Thyroid gland (tissue), 4 donors: ENCODE results near the gene HCN3.

Source experiments
- POLR2A ChIP-seq, 2 donors: fragments of 450-650 bp; IDR thresholded peaks; one replicate each; pipeline ENCODE4 v1.6.1; 2017; ENCODE audit warnings: antibody characterized with exemption in 2 of 2, mild to moderate bottlenecking in 2 of 2, moderate library complexity in 1 of 2
- TF ChIP-seq, protein P1 (sequence below), 6 experiments: fragments of 200-600 bp in 3 of 6; fragments of 450-650 bp in 3 of 6; sonication (generic) in 3 of 6; IDR thresholded peaks; one replicate each; pipeline ENCODE4 v1.5.1; 2016 to 2019; ENCODE audit warnings: antibody characterized with exemption in 6 of 6, mild to moderate bottlenecking in 2 of 6, inconsistent platforms in 1 of 6, moderate library complexity in 1 of 6

DNA sequence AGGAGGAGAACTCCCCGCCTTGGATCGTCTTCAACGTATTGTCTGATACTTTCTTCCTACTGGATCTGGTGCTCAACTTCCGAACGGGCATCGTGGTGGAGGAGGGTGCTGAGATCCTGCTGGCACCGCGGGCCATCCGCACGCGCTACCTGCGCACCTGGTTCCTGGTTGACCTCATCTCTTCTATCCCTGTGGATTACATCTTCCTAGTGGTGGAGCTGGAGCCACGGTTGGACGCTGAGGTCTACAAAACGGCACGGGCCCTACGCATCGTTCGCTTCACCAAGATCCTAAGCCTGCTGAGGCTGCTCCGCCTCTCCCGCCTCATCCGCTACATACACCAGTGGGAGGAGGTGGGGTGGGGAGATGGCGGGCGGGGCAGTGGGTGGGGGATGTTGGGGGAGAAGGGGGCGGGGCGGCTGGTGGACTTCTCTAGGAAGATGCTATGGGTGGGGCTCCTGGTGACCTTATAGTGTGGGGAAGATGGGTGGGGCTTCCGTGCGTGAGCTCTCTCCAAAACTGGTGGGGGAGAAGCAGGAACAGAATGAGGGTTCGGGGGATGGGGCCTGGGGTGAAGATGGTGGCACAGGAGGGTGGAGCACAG lies 5.3 kb downstream of the HCN3 start:
- TF ChIP-seq, protein P1, sequence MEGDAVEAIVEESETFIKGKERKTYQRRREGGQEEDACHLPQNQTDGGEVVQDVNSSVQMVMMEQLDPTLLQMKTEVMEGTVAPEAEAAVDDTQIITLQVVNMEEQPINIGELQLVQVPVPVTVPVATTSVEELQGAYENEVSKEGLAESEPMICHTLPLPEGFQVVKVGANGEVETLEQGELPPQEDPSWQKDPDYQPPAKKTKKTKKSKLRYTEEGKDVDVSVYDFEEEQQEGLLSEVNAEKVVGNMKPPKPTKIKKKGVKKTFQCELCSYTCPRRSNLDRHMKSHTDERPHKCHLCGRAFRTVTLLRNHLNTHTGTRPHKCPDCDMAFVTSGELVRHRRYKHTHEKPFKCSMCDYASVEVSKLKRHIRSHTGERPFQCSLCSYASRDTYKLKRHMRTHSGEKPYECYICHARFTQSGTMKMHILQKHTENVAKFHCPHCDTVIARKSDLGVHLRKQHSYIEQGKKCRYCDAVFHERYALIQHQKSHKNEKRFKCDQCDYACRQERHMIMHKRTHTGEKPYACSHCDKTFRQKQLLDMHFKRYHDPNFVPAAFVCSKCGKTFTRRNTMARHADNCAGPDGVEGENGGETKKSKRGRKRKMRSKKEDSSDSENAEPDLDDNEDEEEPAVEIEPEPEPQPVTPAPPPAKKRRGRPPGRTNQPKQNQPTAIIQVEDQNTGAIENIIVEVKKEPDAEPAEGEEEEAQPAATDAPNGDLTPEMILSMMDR (IDR thresholded peaks at IDR 0.05), result no peak
- TF ChIP-seq POLR2A (IDR thresholded peaks at IDR 0.05), result no peak
